ENCODE measurements around the gene LAMA5.

DNA sequence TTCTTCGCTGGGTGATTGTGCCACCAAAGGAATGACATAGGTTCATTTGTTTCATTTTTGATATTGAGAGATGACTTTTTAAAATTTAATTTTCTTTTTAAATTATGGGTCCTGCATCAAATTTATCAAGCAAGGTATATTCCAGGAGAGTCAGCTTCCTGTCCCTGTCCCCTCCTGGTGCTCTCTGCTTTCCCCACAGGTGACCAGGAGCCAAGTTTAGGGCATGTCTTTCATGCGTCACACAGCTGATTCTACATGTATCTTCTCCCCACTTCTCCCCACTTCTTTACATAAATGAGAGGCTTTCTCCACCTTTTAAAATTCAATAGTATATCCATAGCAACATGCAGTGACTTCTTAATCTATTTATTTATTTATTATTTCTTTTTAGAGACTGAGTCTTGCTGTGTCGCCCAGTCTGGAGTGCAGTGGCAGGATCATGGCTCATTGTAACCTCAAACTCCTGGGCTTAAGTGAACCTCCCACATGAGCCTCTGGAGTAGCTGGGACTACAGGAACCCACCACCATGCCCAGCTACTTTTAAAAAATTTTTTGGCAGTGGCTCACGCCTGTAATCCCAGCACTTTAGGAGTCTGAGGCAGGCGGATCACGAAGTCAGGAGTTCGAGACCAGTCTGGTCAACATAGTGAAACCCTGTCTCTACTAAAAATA is 98.7 kb downstream of the LAMA5 start:
- TF ChIP-seq EZH2 (IDR thresholded peaks at IDR 0.05; ENCODE audit: borderline replicate concordance, low read length) = no peak
- TF ChIP-seq, protein P1, sequence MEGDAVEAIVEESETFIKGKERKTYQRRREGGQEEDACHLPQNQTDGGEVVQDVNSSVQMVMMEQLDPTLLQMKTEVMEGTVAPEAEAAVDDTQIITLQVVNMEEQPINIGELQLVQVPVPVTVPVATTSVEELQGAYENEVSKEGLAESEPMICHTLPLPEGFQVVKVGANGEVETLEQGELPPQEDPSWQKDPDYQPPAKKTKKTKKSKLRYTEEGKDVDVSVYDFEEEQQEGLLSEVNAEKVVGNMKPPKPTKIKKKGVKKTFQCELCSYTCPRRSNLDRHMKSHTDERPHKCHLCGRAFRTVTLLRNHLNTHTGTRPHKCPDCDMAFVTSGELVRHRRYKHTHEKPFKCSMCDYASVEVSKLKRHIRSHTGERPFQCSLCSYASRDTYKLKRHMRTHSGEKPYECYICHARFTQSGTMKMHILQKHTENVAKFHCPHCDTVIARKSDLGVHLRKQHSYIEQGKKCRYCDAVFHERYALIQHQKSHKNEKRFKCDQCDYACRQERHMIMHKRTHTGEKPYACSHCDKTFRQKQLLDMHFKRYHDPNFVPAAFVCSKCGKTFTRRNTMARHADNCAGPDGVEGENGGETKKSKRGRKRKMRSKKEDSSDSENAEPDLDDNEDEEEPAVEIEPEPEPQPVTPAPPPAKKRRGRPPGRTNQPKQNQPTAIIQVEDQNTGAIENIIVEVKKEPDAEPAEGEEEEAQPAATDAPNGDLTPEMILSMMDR (conservative IDR thresholded peaks at IDR 0.05 in 1 of 2, IDR thresholded peaks at IDR 0.05 in 1 of 2; ENCODE audit: extremely low read depth in 1 of 2, insufficient read depth in 1 of 2, low read depth in 1 of 2, low read length in 2 of 2) = no peak

All from mammary epithelial cell (primary cell).